ENCODE data around the gene INSYN1. TPM values are rescaled to one million over a fixed set of nuclear protein-coding genes. Genes with fewer than 3 reads are reported as not detected.

The INSYN1 gene
- total and polyA plus RNA-seq, 9 of the 15 experiments (the other 6 are each of a cell fraction or from before 2014, with no cell fraction given) = not detected

GRCh38 chr15:73747847-73748590 lies 5.1 kb downstream of the INSYN1 start:
- Histone ChIP-seq H3K36me3 (ENCODE audit: control insufficient read depth, insufficient read depth, low read length) (no peaks in the 10 kb centered on the region), H3K9me3 (replicated peaks; ENCODE audit: control insufficient read depth, insufficient read depth, low read depth, low read length) (no peaks in the 10 kb centered on the region), H3K27ac (ENCODE audit: extremely low read depth, low read depth, low read length) (no peak overlapping the region), H3K9me1 (ENCODE audit: control insufficient read depth, insufficient read depth, low read length) (no peaks in the 10 kb centered on the region), H3K79me2 (ENCODE audit: control insufficient read depth, insufficient read depth, low read length) (no peaks in the 10 kb centered on the region), H2AFZ (ENCODE audit: low read depth, low read length) (no peak overlapping the region), H4K20me1 (replicated peaks; ENCODE audit: control insufficient read depth, insufficient read depth, low read length) (peaks cover 8% of the 10 kb centered on the region), H3K4me3 (no peak overlapping the region), H3K4me1 (replicated peaks in 1 of 2; ENCODE audit: control insufficient read depth in 2 of 2, insufficient read depth in 2 of 2, low read length in 2 of 2) (peaks cover 0 to 8% of the 10 kb centered on the region in 2 experiments; a peak in 2 of 5 replicates), H3K4me2 (ENCODE audit: insufficient read depth, low read length) (no peak overlapping the region), H3K9ac (ENCODE audit: insufficient read depth in 1 of 2, low read depth in 2 of 2, low read length in 2 of 2) (no peak overlapping the region), H3K27me3 (ENCODE audit: control insufficient read depth in 2 of 2, insufficient read depth in 2 of 2, low read length in 2 of 2) (peaks cover 4 to 40% of the 10 kb centered on the region in 2 experiments; a peak in 3 of 5 replicates)
- no peak for DNase-seq (ENCODE audit: extremely low read depth in 1 of 4, low spot score in 3 of 4)
- ATAC-seq = no peak
- WGBS (ENCODE audit: insufficient coverage, low coverage, missing lambda C conversion rate) = under 1% methylated on average over 11 of the region's 11 CpGs
- intact Hi-C loops (cut with micrococcal nuclease) (no loop called here), in situ Hi-C loops (cut with MboI) (no loop called here)
- no TSS peak for BruUV-seq (replicated peaks)
- CTCF ChIA-PET (ENCODE audit: low intra/inter-chr PET ratio) = no interaction called here
- FAIRE-seq = no peak
- POLR2A ChIA-PET = no interaction called here
- no peak for TF ChIP-seq VEZF1 (CRISPR knock-in tag; IDR thresholded peaks at IDR 0.05)
- TF ChIP-seq NFE2L1 (tag; IDR thresholded peaks at IDR 0.05; ENCODE audit: borderline replicate concordance, low read depth) = no peak
- TF ChIP-seq NR2C1 (IDR thresholded peaks at IDR 0.05) = no peak
- TF ChIP-seq NR2C1 (tag; IDR thresholded peaks at IDR 0.05) = no peak
- TF ChIP-seq HDAC6 (IDR thresholded peaks at IDR 0.05; ENCODE audit: low read depth, low read length) = no peak
- TF ChIP-seq HDAC1 (IDR thresholded peaks at IDR 0.05) = no peak
- no peak for TF ChIP-seq KHSRP (IDR thresholded peaks at IDR 0.05)
- no peak for TF ChIP-seq FOSL1 (tag; conservative IDR thresholded peaks at IDR 0.05)
- no peak for TF ChIP-seq RERE (CRISPR knock-in tag; IDR thresholded peaks at IDR 0.05; ENCODE audit: borderline replicate concordance)
- TF ChIP-seq NFXL1 (CRISPR knock-in tag; IDR thresholded peaks at IDR 0.05) = no peak
- TF ChIP-seq MBD1 (CRISPR knock-in tag; IDR thresholded peaks at IDR 0.05) = no peak
- no peak for TF ChIP-seq GATAD2A (IDR thresholded peaks at IDR 0.05)
- TF ChIP-seq SMC3 (conservative IDR thresholded peaks at IDR 0.05; ENCODE audit: insufficient read depth, low read depth, low read length) = no peak
- TF ChIP-seq ETV1 (tag; conservative IDR thresholded peaks at IDR 0.05; ENCODE audit: low read depth) = no peak
- TF ChIP-seq GTF2F1 (IDR thresholded peaks at IDR 0.05; ENCODE audit: low read depth, low read length) = no peak

Data from K562 (cell line).